Neuronal stem cell (in vitro differentiated cells): Measurements from ENCODE around the gene ZNF609.

Experiments
- DNase-seq: peaks from one replicate; pipeline ENCODE4 v3.0.0-alpha.2; 2013; ENCODE audit warnings: low spot score
- H2AFZ ChIP-seq: one replicate; pipeline ENCODE4 v1.6.1; 2013; ENCODE audit warnings: mild to moderate bottlenecking, low read length, inconsistent platforms
- H2AK5ac ChIP-seq: 2 replicates; pipeline ENCODE4 v1.6.1; 2013; ENCODE audit warnings: low read depth, mild to moderate bottlenecking, inconsistent platforms, low read length, moderate library complexity, mixed read lengths
- H2BK120ac ChIP-seq: 2 replicates; pipeline ENCODE4 v1.6.1; 2013; ENCODE audit warnings: low read depth, mild to moderate bottlenecking, inconsistent platforms, low read length, moderate library complexity, mixed read lengths
- H2BK12ac ChIP-seq: one replicate; pipeline ENCODE4 v1.6.1; 2013; ENCODE audit warnings: low read length, inconsistent platforms
- H2BK15ac ChIP-seq: 2 replicates; pipeline ENCODE4 v1.6.1; 2013; ENCODE audit warnings: mild to moderate bottlenecking, low read length, inconsistent platforms, mixed read lengths
- H2BK5ac ChIP-seq: one replicate; pipeline ENCODE4 v1.6.1; 2013; ENCODE audit warnings: inconsistent platforms, mild to moderate bottlenecking, low read length, moderate library complexity
- H3K14ac ChIP-seq: one replicate; pipeline ENCODE4 v1.6.1; 2013; ENCODE audit warnings: low read length, inconsistent platforms
- H3K18ac ChIP-seq: 2 replicates; pipeline ENCODE4 v1.6.1; 2013; ENCODE audit warnings: low read length, inconsistent platforms
- H3K23ac ChIP-seq: 2 replicates; pipeline ENCODE4 v1.6.1; 2013; ENCODE audit warnings: low read depth, mild to moderate bottlenecking, mixed read lengths, low read length, inconsistent platforms; ENCODE audit not compliant: poor library complexity
- H3K27ac ChIP-seq: replicated peaks from 3 replicates; pipeline ENCODE4 v1.5.1; 2013; ENCODE audit warnings: low read length, inconsistent platforms
- H3K27me3 ChIP-seq, 3 experiments: 2 replicates each; pipeline ENCODE4 v1.6.1; 2013; ENCODE audit warnings: low read length in 3 of 3, mild to moderate bottlenecking in 2 of 3, inconsistent platforms in 1 of 3, low read depth in 1 of 3, mixed read lengths in 1 of 3, moderate library complexity in 1 of 3; ENCODE audit not compliant: control insufficient read depth in 3 of 3, insufficient read depth in 3 of 3
- H3K36me3 ChIP-seq, 2 donors: replicated peaks in 1 of 2; 2 replicates each; pipeline ENCODE4 v1.6.1; 2013; ENCODE audit warnings: low read length in 2 of 2; ENCODE audit not compliant: control insufficient read depth in 2 of 2, insufficient read depth in 2 of 2
- H3K4ac ChIP-seq: 2 replicates; pipeline ENCODE4 v1.6.1; 2013; ENCODE audit warnings: inconsistent platforms, mild to moderate bottlenecking, low read length, moderate library complexity
- H3K4me1 ChIP-seq, 2 donors: 1 replicate in 1 of 2; 2 replicates in 1 of 2; pipeline ENCODE4 v1.6.1; 2013; ENCODE audit warnings: low read length in 2 of 2, low read depth in 1 of 2; ENCODE audit not compliant: control insufficient read depth in 2 of 2, insufficient read depth in 1 of 2
- H3K4me2 ChIP-seq: one replicate; pipeline ENCODE4 v1.6.1; 2013; ENCODE audit warnings: mild to moderate bottlenecking, low read length, inconsistent platforms; ENCODE audit not compliant: insufficient read depth, poor library complexity, severe bottlenecking
- H3K4me3 ChIP-seq, 2 donors: 2 replicates each; pipeline ENCODE4 v1.5.1; 2013; ENCODE audit warnings: low read length in 2 of 2, mild to moderate bottlenecking in 2 of 2, inconsistent platforms in 1 of 2, moderate library complexity in 1 of 2
- H3K79me1 ChIP-seq: one replicate; pipeline ENCODE4 v1.6.1; 2013; ENCODE audit warnings: low read depth, mild to moderate bottlenecking, inconsistent platforms, low read length, moderate library complexity
- H3K9ac ChIP-seq: one replicate; pipeline ENCODE4 v1.6.1; 2013; ENCODE audit warnings: mild to moderate bottlenecking, low read depth, low read length, inconsistent platforms; ENCODE audit not compliant: poor library complexity
- H3K9me3 ChIP-seq, 2 donors: replicated peaks in 1 of 2; 2 replicates each; pipeline versions ENCODE3 to v1.6.1; 2013; ENCODE audit warnings: low read length in 2 of 2, mild to moderate bottlenecking in 2 of 2, inconsistent platforms in 1 of 2, low read depth in 1 of 2, mixed read lengths in 1 of 2, moderate library complexity in 1 of 2; ENCODE audit not compliant: control insufficient read depth in 2 of 2, insufficient read depth in 1 of 2
- H4K8ac ChIP-seq: one replicate; pipeline ENCODE4 v1.6.1; 2013; ENCODE audit warnings: low read depth, mild to moderate bottlenecking, inconsistent platforms, low read length, moderate library complexity
- H4K91ac ChIP-seq: one replicate; pipeline ENCODE4 v1.6.1; 2013; ENCODE audit warnings: low read length, low read depth, mild to moderate bottlenecking, inconsistent platforms; ENCODE audit not compliant: poor library complexity
- WGBS, 2 donors: extraction: QIAGEN DNeasy Blood & Tissue Kit; methylation state at CpG; one replicate each; pipeline ENCODE4 v1.1.7; 2013; ENCODE audit warnings: missing lambda C conversion rate in 2 of 2, mixed read lengths in 1 of 2; ENCODE audit not compliant: insufficient read length in 2 of 2, insufficient replicate concordance in 1 of 2; ENCODE audit errors: extremely low coverage in 2 of 2; 5-methylcytosine and 5-hydroxymethylcytosine counted together

Gene ZNF609

DNA sequence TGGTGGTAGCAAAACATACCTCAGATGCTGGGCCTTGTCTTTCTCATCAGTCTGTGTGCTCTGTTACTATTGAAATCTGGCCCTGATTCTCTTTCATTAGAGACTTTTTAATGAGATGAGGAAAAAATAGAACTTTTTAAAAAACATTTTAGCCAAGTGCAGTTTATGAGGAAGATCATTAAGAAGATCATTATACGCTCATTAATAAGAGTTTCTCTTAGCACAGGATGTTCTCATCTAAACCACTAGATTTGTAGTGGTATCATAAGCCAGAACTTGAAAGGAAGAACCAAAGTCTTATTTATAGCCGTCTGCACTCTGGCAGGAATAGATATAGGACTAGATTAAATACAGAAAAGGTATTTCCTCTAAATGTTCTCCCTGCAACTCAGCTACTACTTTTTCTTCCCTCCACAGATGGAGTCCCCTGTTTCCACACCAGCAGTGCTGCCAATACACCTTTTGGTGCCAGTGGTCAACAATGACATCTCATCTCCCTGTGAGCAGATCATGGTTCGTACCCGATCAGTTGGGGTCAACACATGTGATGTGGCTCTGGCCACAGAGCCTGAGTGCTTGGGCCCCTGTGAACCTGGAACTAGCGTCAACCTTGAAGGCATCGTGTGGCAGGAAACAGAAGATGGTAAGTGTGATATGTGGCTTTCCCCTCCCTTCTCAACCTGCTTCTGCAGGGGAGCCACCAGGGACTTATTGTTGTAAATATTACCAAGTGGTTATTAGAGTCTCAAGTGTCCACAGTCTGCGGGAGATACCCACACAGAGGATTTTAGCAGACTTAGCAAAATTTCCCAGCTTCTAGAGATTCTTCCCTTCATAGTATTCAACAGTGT lies 162.3 kb downstream of the ZNF609 start:
- WGBS, 2 donors: no CpG with 5 or more reads among the region's 7 CpGs

DNA sequence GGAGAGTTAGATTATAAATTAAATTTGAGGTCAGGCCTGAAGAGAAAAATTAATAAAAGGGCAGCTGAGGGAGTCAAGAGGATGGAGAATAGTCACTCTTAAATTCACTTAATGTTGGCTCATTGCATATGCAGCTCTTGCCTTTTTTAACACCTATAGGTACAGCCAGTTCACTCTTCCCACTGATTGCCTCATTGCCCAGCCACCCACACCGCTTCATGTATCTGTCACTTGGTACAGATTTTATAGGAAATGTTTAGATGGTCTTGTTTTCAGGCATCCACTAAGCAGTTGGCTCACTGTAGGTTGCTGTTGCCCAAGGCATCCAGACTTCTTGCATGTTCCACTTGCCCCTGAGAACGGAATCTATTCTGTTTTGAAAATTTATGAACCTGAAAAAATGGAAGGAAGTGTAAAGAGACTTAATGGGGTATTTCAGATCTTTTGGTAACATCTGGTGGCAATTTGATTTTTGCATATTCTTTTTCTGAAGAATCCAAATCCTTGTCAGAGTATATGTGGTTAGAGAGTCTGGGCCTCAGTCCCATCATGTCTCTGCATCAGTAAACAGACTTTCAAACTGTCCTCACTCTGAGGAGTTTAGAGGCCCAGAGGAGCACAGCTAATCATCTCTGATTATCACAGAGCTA lies 163.1 kb downstream of the ZNF609 start:
- H3K4me1 ChIP-seq: peaks cover 0 to 2% of the 10 kb centered on the region in 2 donors
- peaks cover 7% of the 10 kb centered on the region for H3K79me1 ChIP-seq
- no CpG with 5 or more reads among the region's 2 CpGs for WGBS, 2 donors
- no peak overlapping the region for H2BK5ac ChIP-seq
- H4K8ac ChIP-seq: no peak overlapping the region
- H2AK5ac ChIP-seq: no peak overlapping the region
- H3K4me3 ChIP-seq: no peak overlapping the region
- no peak overlapping the region for H2BK15ac ChIP-seq
- no peak overlapping the region for H3K18ac ChIP-seq
- H2AFZ ChIP-seq: no peak overlapping the region
- no peak overlapping the region for H3K9ac ChIP-seq
- peaks cover 4 to 43% of the 10 kb centered on the region in 2 donors for H3K36me3 ChIP-seq
- no peak overlapping the region for H3K23ac ChIP-seq
- no peak overlapping the region for H3K4ac ChIP-seq
- no peak overlapping the region for H4K91ac ChIP-seq
- no peak for DNase-seq
- H3K14ac ChIP-seq: no peak overlapping the region
- H2BK12ac ChIP-seq: no peak overlapping the region
- no peak overlapping the region for H3K27ac ChIP-seq
- H3K27me3 ChIP-seq: no peaks in the 10 kb centered on the region
- no peak overlapping the region for H2BK120ac ChIP-seq
- H3K9me3 ChIP-seq: no peaks in the 10 kb centered on the region
- H3K4me2 ChIP-seq: no peak overlapping the region

More for the DNA sequence above, 162.3 kb downstream of the ZNF609 start:
- Histone ChIP-seq H3K27ac (no peak overlapping the region), H3K27me3 (no peaks in the 10 kb centered on the region), H2BK12ac (no peak overlapping the region), H3K4me2 (no peak overlapping the region), H3K9me3 (no peaks in the 10 kb centered on the region), H3K36me3 (peaks cover 4 to 38% of the 10 kb centered on the region in 2 donors), H3K18ac (no peak overlapping the region), H3K4me3 (no peak overlapping the region), H2AK5ac (no peak overlapping the region), H2BK5ac (no peak overlapping the region), H3K9ac (no peak overlapping the region), H3K4ac (no peak overlapping the region), H3K79me1 (peaks cover 10% of the 10 kb centered on the region), H3K23ac (no peak overlapping the region), H2AFZ (no peak overlapping the region), H2BK15ac (no peak overlapping the region), H2BK120ac (no peak overlapping the region), H3K4me1 (peaks cover 0 to 2% of the 10 kb centered on the region in 2 donors), H4K8ac (no peak overlapping the region), H4K91ac (no peak overlapping the region), H3K14ac (no peak overlapping the region)
- DNase-seq: no peak

DNA sequence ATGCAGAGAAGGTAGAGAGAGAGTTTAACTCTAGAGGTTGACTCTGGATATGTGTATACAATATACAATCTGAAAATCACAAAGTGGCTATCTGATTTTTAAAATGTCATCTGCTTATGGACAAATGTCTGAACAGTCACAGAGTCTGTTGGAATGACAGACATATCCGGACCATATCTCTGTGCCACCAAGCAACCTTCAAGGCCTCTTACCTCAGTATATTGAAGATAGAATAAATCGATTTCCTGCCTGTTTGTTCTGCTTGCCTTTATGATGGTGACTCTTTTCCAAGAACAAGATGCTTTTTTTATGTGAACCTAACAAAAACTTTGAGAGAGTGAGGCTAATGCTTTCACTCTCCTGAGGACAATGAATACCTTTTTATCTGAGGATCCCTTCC lies 163.9 kb downstream of the ZNF609 start:
- Histone ChIP-seq H3K9ac (no peak overlapping the region), H2AK5ac (no peak overlapping the region), H3K9me3 (no peaks in the 10 kb centered on the region), H3K14ac (no peak overlapping the region), H2BK5ac (no peak overlapping the region), H3K4me1 (no peaks in the 10 kb centered on the region), H3K27ac (no peak overlapping the region), H3K18ac (no peak overlapping the region), H3K4ac (no peak overlapping the region), H2BK15ac (no peak overlapping the region), H3K4me2 (no peak overlapping the region), H4K8ac (no peak overlapping the region), H2AFZ (no peak overlapping the region), H4K91ac (no peak overlapping the region), H3K4me3 (no peak overlapping the region), H3K36me3 (peaks cover 4 to 44% of the 10 kb centered on the region in 2 donors), H3K27me3 (no peaks in the 10 kb centered on the region), H2BK120ac (no peak overlapping the region), H3K23ac (no peak overlapping the region), H3K79me1 (peaks cover 3% of the 10 kb centered on the region), H2BK12ac (no peak overlapping the region)
- WGBS, 2 donors: no CpG with 5 or more reads among the region's 2 CpGs
- no peak for DNase-seq

DNA sequence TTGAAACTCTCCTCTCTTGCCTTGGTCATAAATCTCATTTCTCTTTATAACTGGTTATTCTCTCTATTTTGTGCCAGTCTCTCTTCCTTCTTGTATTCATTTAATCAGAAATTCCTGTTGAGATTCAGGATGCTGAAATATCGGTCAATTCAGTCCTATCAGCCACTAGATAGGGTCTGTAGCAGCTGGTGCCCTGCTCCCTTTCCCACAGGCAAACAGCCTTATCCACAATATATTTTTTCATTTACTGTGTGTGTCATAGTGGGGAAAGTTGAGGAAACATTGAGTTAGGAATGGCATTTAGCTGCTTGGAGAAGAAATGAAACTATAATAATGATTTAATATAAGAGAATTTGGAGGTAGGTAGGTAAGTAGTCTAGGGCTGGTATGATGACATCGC lies 168.7 kb downstream of the ZNF609 start:
- Histone ChIP-seq H4K91ac (no peak overlapping the region), H3K4me1 (peaks cover 4 to 5% of the 10 kb centered on the region in 2 donors), H4K8ac (no peak overlapping the region), H3K9me3 (no peaks in the 10 kb centered on the region), H3K27me3 (no peaks in the 10 kb centered on the region), H2AFZ (no peak overlapping the region), H3K4ac (no peak overlapping the region), H2AK5ac (no peak overlapping the region), H2BK15ac (no peak overlapping the region), H3K9ac (no peak overlapping the region), H3K79me1 (no peaks in the 10 kb centered on the region), H3K4me3 (no peak overlapping the region), H3K4me2 (no peak overlapping the region), H3K27ac (no peak overlapping the region), H3K14ac (no peak overlapping the region), H2BK12ac (no peak overlapping the region), H2BK5ac (no peak overlapping the region), H2BK120ac (no peak overlapping the region), H3K23ac (no peak overlapping the region), H3K18ac (no peak overlapping the region), H3K36me3 (peaks cover 0 to 44% of the 10 kb centered on the region in 2 donors)
- 100% methylated on average over 1 of the region's 2 CpGs; no CpG with 5 or more reads in 1 of the 2 donors for WGBS, 2 donors
- no peak for DNase-seq
